HG03469 (cell line): Measurements from ENCODE around the gene PIH1D2.
"Not testable (repeated sequence)": the region's sequence is repeated elsewhere in the genome, so short reads cannot be mapped to it uniquely, and the experiment has no call there.

ENCODE experiments used
- ATAC-seq: cut with Tn5 transposase; IDR thresholded peaks from one replicate; pipeline ENCODE4 v1.9.1; 2021; ENCODE audit warnings: mild to moderate bottlenecking, moderate library complexity, moderate number of reproducible peaks; ENCODE audit not compliant: unreplicated experiment

The PIH1D2 gene

GRCh38 chr11:112073941-112074811 lies at the start of gene PIH1D2, which contains the start of gene NKAPD1:
TSS of gene PIH1D2 (minus strand) at chr11:112074017. CDS start at chr11:112073174, 843 bp downstream.
TSS of gene NKAPD1 (plus strand) at chr11:112074299. CDS start at chr11:112075575, 1,276 bp downstream.
- peak; percentile 69 for ATAC-seq

- ATAC-seq = no peak
These were observed 49.3 kb upstream of the PIH1D2 start for GRCh38 chr11:112123129-112123528.

GRCh38 chr11:112121981-112122615 lies 48.3 kb upstream of the PIH1D2 start:
- ATAC-seq = no peak

- no peak for ATAC-seq
These were observed 44.4 kb upstream of the PIH1D2 start for GRCh38 chr11:112118176-112118575.

- no peak for ATAC-seq
These were observed 41.6 kb upstream of the PIH1D2 start for GRCh38 chr11:112115386-112115785.

- no peak for ATAC-seq
These were observed 40.6 kb upstream of the PIH1D2 start for GRCh38 chr11:112114460-112114859.

- ATAC-seq = no peak
These were observed 40.0 kb upstream of the PIH1D2 start for GRCh38 chr11:112113539-112114457.

GRCh38 chr11:112106070-112106469 lies 32.3 kb upstream of the PIH1D2 start:
- ATAC-seq = no peak

- ATAC-seq = no peak
These were observed 29.6 kb upstream of the PIH1D2 start for GRCh38 chr11:112103446-112103845.

GRCh38 chr11:112100462-112100861 lies 26.6 kb upstream of the PIH1D2 start:
- ATAC-seq = no peak

GRCh38 chr11:112097734-112098528 lies 24.1 kb upstream of the PIH1D2 start:
- no peak for ATAC-seq

- ATAC-seq = no peak
These were observed 22.4 kb upstream of the PIH1D2 start for GRCh38 chr11:112096194-112096593.

- ATAC-seq = not testable (repeated sequence)
These were observed 21.5 kb upstream of the PIH1D2 start for GRCh38 chr11:112095302-112095701.

GRCh38 chr11:112087212-112087611 lies 13.4 kb upstream of the PIH1D2 start:
- ATAC-seq = no peak

GRCh38 chr11:112086422-112087191 lies 12.8 kb upstream of the PIH1D2 start, which contains the start of the genes SDHD and TIMM8B:
TSS of gene SDHD (plus strand) at chr11:112086873. CDS start at chr11:112086908, 35 bp downstream.
TSS of gene TIMM8B (minus strand) at chr11:112086756. CDS start at chr11:112086723, 33 bp downstream.
- peak; percentile 64 for ATAC-seq

- ATAC-seq = peak; percentile 15
These were observed 12.1 kb upstream of the PIH1D2 start for GRCh38 chr11:112085822-112086421.

GRCh38 chr11:112082729-112083128 lies 8.9 kb upstream of the PIH1D2 start:
- no peak for ATAC-seq

GRCh38 chr11:112062923-112063322 lies 10.9 kb downstream of the PIH1D2 start:
- ATAC-seq = no peak

- ATAC-seq = no peak
These were observed 15.7 kb downstream of the PIH1D2 start for GRCh38 chr11:112058103-112058502.
